Mesenchymal stem cell (in vitro differentiated cells and primary cell): ENCODE measurements around the gene ZNF391. TPM values are rescaled to one million over a fixed set of nuclear protein-coding genes. Genes with fewer than 3 reads are reported as not detected.

Experiments used
- DNase-seq: peaks from one replicate; pipeline ENCODE4 v3.0.0-alpha.2; 2013
- H2AFZ ChIP-seq: one replicate; pipeline ENCODE4 v1.6.1; 2013; ENCODE audit warnings: low read depth, mild to moderate bottlenecking, control low read depth, inconsistent platforms, low read length, moderate library complexity
- H2AK5ac ChIP-seq: 2 replicates; pipeline ENCODE4 v1.6.1; 2013; ENCODE audit warnings: low read length, moderate library complexity, mild to moderate bottlenecking, inconsistent platforms; ENCODE audit not compliant: severe bottlenecking
- H2BK120ac ChIP-seq: one replicate; pipeline ENCODE4 v1.6.1; 2013; ENCODE audit warnings: low read depth, mild to moderate bottlenecking, inconsistent platforms, low read length, moderate library complexity
- H2BK12ac ChIP-seq, 2 experiments: one replicate each; pipeline ENCODE4 v1.6.1; 2013; ENCODE audit warnings: inconsistent platforms in 2 of 2, low read length in 2 of 2, mild to moderate bottlenecking in 2 of 2, moderate library complexity in 2 of 2, control low read depth in 1 of 2
- H2BK15ac ChIP-seq: one replicate; pipeline ENCODE4 v1.6.1; 2013; ENCODE audit warnings: mild to moderate bottlenecking, low read depth, inconsistent platforms; ENCODE audit not compliant: poor library complexity, severe bottlenecking
- H2BK5ac ChIP-seq: 2 replicates; pipeline ENCODE4 v1.6.1; 2013; ENCODE audit warnings: low read depth, mild to moderate bottlenecking, low read length, control low read depth, inconsistent platforms; ENCODE audit not compliant: poor library complexity, severe bottlenecking
- H3K14ac ChIP-seq, 2 experiments: one replicate each; pipeline ENCODE4 v1.6.1; 2013; ENCODE audit warnings: inconsistent platforms in 2 of 2, low read length in 2 of 2, control low read depth in 1 of 2, mild to moderate bottlenecking in 1 of 2, moderate library complexity in 1 of 2
- H3K18ac ChIP-seq, 2 experiments: one replicate each; pipeline ENCODE4 v1.6.1; 2013; ENCODE audit warnings: inconsistent platforms in 2 of 2, low read length in 2 of 2, control low read depth in 1 of 2, low read depth in 1 of 2, mild to moderate bottlenecking in 1 of 2
- H3K23ac ChIP-seq, 2 experiments: one replicate each; pipeline ENCODE4 v1.6.1; 2013; ENCODE audit warnings: inconsistent platforms in 2 of 2, low read length in 2 of 2, mild to moderate bottlenecking in 2 of 2, moderate library complexity in 2 of 2, control low read depth in 1 of 2
- H3K27ac ChIP-seq: 2 replicates; pipeline ENCODE4 v1.5.1; 2013; ENCODE audit warnings: mild to moderate bottlenecking, moderate library complexity, low read length, control low read depth, inconsistent platforms; ENCODE audit not compliant: poor library complexity, severe bottlenecking
- H3K27me3 ChIP-seq, 2 experiments: 2 replicates each; pipeline versions ENCODE4 v1.6.1 to v1.7.0; 2013; ENCODE audit warnings: low read length in 2 of 2, mild to moderate bottlenecking in 2 of 2, moderate library complexity in 2 of 2, control low read depth in 1 of 2, inconsistent platforms in 1 of 2; ENCODE audit not compliant: control insufficient read depth in 1 of 2, insufficient read depth in 1 of 2
- H3K36me3 ChIP-seq, 2 experiments: 2 replicates each; pipeline versions ENCODE4 v1.6.1 to v1.7.0; 2013; ENCODE audit warnings: low read length in 2 of 2, control low read depth in 1 of 2, inconsistent platforms in 1 of 2, low read depth in 1 of 2, mild to moderate bottlenecking in 1 of 2; ENCODE audit not compliant: insufficient read depth in 2 of 2, control insufficient read depth in 1 of 2
- H3K4ac ChIP-seq, 2 experiments: one replicate each; pipeline ENCODE4 v1.6.1; 2013; ENCODE audit warnings: inconsistent platforms in 2 of 2, low read length in 2 of 2, mild to moderate bottlenecking in 2 of 2, moderate library complexity in 2 of 2, control low read depth in 1 of 2, low read depth in 1 of 2
- H3K4me1 ChIP-seq: 2 replicates; pipeline ENCODE4 v1.6.1; 2013; ENCODE audit warnings: low read depth, low read length, control low read depth; ENCODE audit not compliant: control insufficient read depth, insufficient read depth
- H3K4me2 ChIP-seq: 2 replicates; pipeline ENCODE4 v1.6.1; 2013; ENCODE audit warnings: low read length, mild to moderate bottlenecking, inconsistent platforms; ENCODE audit not compliant: poor library complexity, severe bottlenecking
- H3K4me3 ChIP-seq, 2 experiments: 2 replicates each; pipeline versions ENCODE4 v1.5.1 to v1.7.0; 2013; ENCODE audit warnings: low read length in 2 of 2, mild to moderate bottlenecking in 2 of 2, control low read depth in 1 of 2, low read depth in 1 of 2; ENCODE audit not compliant: insufficient read depth in 1 of 2
- H3K79me1 ChIP-seq: replicated peaks from 2 replicates; pipeline ENCODE4 v1.6.1; 2013; ENCODE audit warnings: mild to moderate bottlenecking, control low read depth, low read length, inconsistent platforms; ENCODE audit not compliant: poor library complexity, severe bottlenecking
- H3K9ac ChIP-seq: 2 replicates; pipeline ENCODE4 v1.7.0; 2013; ENCODE audit warnings: mild to moderate bottlenecking, low read length, moderate library complexity
- H3K9me3 ChIP-seq: 2 replicates; pipeline ENCODE4 v1.7.0; 2013; ENCODE audit warnings: mild to moderate bottlenecking, low read length; ENCODE audit not compliant: control insufficient read depth
- H4K8ac ChIP-seq: one replicate; pipeline ENCODE4 v1.6.1; 2013; ENCODE audit warnings: inconsistent platforms, mild to moderate bottlenecking, low read length, moderate library complexity
- H4K91ac ChIP-seq: one replicate; pipeline ENCODE4 v1.6.1; 2013; ENCODE audit warnings: mild to moderate bottlenecking, low read length, inconsistent platforms
- WGBS: methylation state at CpG from one replicate; pipeline ENCODE4 v1.1.7; 2013; ENCODE audit warnings: mixed read lengths; 5-methylcytosine and 5-hydroxymethylcytosine counted together
- small RNA-seq: library from polyadenylated mRNA; stranded (forward); fragments of <200 nt; extraction: miRNeasy Mini kit (QIAGEN cat#:217004); gene quantifications from one replicate; pipeline ENCODE3, GENCODE V24; 2013; ENCODE audit warnings: low read depth

ZNF391 gene

DNA sequence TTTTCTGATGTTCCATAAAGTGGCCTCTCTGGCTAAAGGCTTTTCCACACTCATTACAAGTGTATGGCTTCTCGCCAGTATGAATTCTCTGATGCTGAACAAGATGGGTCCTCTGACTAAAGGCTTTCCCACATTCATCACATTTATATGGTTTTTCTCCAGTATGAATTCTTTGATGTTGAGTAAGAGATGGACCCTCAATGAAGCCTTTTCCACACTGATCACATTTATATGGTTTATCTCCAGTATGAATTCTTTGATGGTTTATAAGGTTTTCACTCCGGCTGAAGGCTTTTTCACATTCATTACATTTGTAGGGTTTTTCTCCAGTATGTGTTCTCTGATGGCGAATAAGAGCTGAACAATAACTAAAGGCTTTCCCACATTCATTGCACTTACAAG lies 63.9 kb downstream of the ZNF391 start:
- H2BK15ac ChIP-seq = no peak overlapping the region

More for the DNA sequence above, 63.9 kb downstream of the ZNF391 start:
- H3K27me3 ChIP-seq = no peaks in the 10 kb centered on the region
- no peak overlapping the region for H3K9ac ChIP-seq
- H3K23ac ChIP-seq = no peak overlapping the region
- peaks cover 100% of the 10 kb centered on the region for H3K9me3 ChIP-seq
- H3K18ac ChIP-seq = no peak overlapping the region
- no peak overlapping the region for H2BK5ac ChIP-seq
- no peak overlapping the region for H3K4ac ChIP-seq
- DNase-seq = peak; percentile 35
- peaks cover 21 to 78% of the 10 kb centered on the region in 2 experiments for H3K36me3 ChIP-seq
- H3K79me1 ChIP-seq = peaks cover 10% of the 10 kb centered on the region
- no peak overlapping the region for H4K91ac ChIP-seq
- peak overlapping the region in 1 of 2 experiments; percentile 60 for H3K4me3 ChIP-seq
- H4K8ac ChIP-seq = no peak overlapping the region
- H2BK12ac ChIP-seq = no peak overlapping the region
- no peak overlapping the region for H2AK5ac ChIP-seq
- no peak overlapping the region for H2AFZ ChIP-seq
- no peak overlapping the region for H2BK120ac ChIP-seq
- no peaks in the 10 kb centered on the region for H3K4me1 ChIP-seq
- H3K14ac ChIP-seq = no peak overlapping the region
- WGBS = no CpG with 5 or more reads among the region's 3 CpGs
- H3K27ac ChIP-seq = no peak overlapping the region
- H3K4me2 ChIP-seq = no peak overlapping the region

Small RNA genes lying within 50 kb of the gene (small RNA-seq; reads per million reads assigned to genes)
- not detected for gene MCFD2P1
